Panc1 (cell line): ENCODE results near the gene SGCE. TPM values are rescaled to one million over a fixed set of nuclear protein-coding genes. Genes with fewer than 3 reads are reported as not detected.

Experiments used
- ATAC-seq: fragments of 200-7000 bp; cut with Tn5 transposase; 2 replicates; pipeline ENCODE4 v1.9.1; 2020; ENCODE audit warnings: mild to moderate bottlenecking, moderate library complexity
- BruUV-seq: library from RNA; stranded (reverse); fragments of 400-500 nt; replicated peaks from 2 replicates; lab custom pipeline; 2021; lab: Mats Ljungman, UMichigan
- CTCF ChIA-PET: fragments of 300-600 bp; sonication (Branson Sonifier 250); formaldehyde crosslinking; loops from one replicate; lab custom pipeline; 2022; ENCODE audit warnings: antibody characterized with exemption; lab: Charles Lee
- POLR2A ChIA-PET: fragments of 300-600 bp; sonication (Branson Sonifier 250); formaldehyde crosslinking; loops from one replicate; lab custom pipeline; 2022; ENCODE audit warnings: antibody characterized with exemption; lab: Charles Lee
- DNase-seq: peaks from one replicate; pipeline ENCODE4 v3.0.0-alpha.2; 2010; ENCODE audit warnings: low read depth, low spot score
- H3K27ac ChIP-seq: 2 replicates; pipeline ENCODE4 v1.5.1; 2011; ENCODE audit warnings: mild to moderate bottlenecking, low read length, inconsistent platforms
- H3K27me3 ChIP-seq: fragments of 200-500 bp; sonication (Bioruptor generic); 2 replicates; pipeline ENCODE4 v1.6.0; 2014; ENCODE audit warnings: low read length, inconsistent platforms; ENCODE audit not compliant: control insufficient read depth, insufficient read depth
- H3K36me3 ChIP-seq: fragments of 200-500 bp; sonication (Bioruptor generic); 2 replicates; pipeline ENCODE4 v1.5.1; 2014; ENCODE audit warnings: inconsistent platforms, mild to moderate bottlenecking, low read length, moderate library complexity; ENCODE audit not compliant: control insufficient read depth, insufficient read depth
- H3K4me1 ChIP-seq: 2 replicates; pipeline ENCODE4 v1.5.1; 2011; ENCODE audit warnings: inconsistent platforms, mild to moderate bottlenecking, low read length, moderate library complexity; ENCODE audit not compliant: control insufficient read depth, insufficient read depth
- H3K4me3 ChIP-seq, 2 experiments: 2 replicates each; pipeline ENCODE4 v1.5.1; 2011 to 2012; ENCODE audit warnings: low read depth in 2 of 2, low read length in 2 of 2, mild to moderate bottlenecking in 2 of 2, inconsistent platforms in 1 of 2, moderate library complexity in 1 of 2
- H3K9me3 ChIP-seq: fragments of 200-500 bp; sonication (Bioruptor generic); 2 replicates; pipeline ENCODE4 v1.5.1; 2014; ENCODE audit warnings: low read depth, mild to moderate bottlenecking, inconsistent platforms, low read length, moderate library complexity; ENCODE audit not compliant: control insufficient read depth, insufficient read depth
- POLR2AphosphoS5 ChIP-seq: IDR thresholded peaks from 2 replicates; pipeline ENCODE4 v1.6.1; 2012; ENCODE audit warnings: mild to moderate bottlenecking, low read depth, low read length, moderate library complexity
- SIN3A ChIP-seq: IDR thresholded peaks from 2 replicates; pipeline ENCODE4 v1.6.1; 2012; ENCODE audit warnings: low read depth, mild to moderate bottlenecking, low read length, moderate library complexity, borderline replicate concordance; ENCODE audit not compliant: insufficient read depth
- TCF7L2 ChIP-seq: IDR thresholded peaks from 2 replicates; pipeline ENCODE4 v1.6.1; 2011; ENCODE audit warnings: mild to moderate bottlenecking, low read depth, low read length, inconsistent platforms
- in situ Hi-C: cut with HindIII; loops from 2 replicates; pipeline ENCODE4 v1.10.0; 2016; ENCODE audit warnings: low sequenced_read_pairs, low pct_unique_long_range_greater_than_20kb
- intact Hi-C: fragments of 100-400 bp; cut with micrococcal nuclease; formaldehyde crosslinking; loops from one replicate; pipeline ENCODE4 v1.10.0; 2022; ENCODE audit not compliant: unreplicated experiment
- total RNA-seq: library from RNA; stranded (reverse); gene quantifications from one replicate; pipeline ENCODE4 v1.2.1, GENCODE V29; 2021; ENCODE audit not compliant: unreplicated experiment
- TF ChIP-seq, protein P1 (sequence below), 2 experiments: IDR thresholded peaks; 2 replicates each; pipeline ENCODE4 v1.6.1; 2011 to 2012; ENCODE audit warnings: low read depth in 2 of 2, control low read depth in 1 of 2, low read length in 1 of 2, mild to moderate bottlenecking in 1 of 2, moderate library complexity in 1 of 2; ENCODE audit not compliant: insufficient read depth in 1 of 2
- TF ChIP-seq, protein P2 (sequence below): fragments of 450-650 bp; IDR thresholded peaks from 2 replicates; pipeline ENCODE4 v1.5.1; 2017; ENCODE audit warnings: mild to moderate bottlenecking

The SGCE gene
- total RNA-seq, 1 experiment from 2014 or later = 32.0 TPM

DNA sequence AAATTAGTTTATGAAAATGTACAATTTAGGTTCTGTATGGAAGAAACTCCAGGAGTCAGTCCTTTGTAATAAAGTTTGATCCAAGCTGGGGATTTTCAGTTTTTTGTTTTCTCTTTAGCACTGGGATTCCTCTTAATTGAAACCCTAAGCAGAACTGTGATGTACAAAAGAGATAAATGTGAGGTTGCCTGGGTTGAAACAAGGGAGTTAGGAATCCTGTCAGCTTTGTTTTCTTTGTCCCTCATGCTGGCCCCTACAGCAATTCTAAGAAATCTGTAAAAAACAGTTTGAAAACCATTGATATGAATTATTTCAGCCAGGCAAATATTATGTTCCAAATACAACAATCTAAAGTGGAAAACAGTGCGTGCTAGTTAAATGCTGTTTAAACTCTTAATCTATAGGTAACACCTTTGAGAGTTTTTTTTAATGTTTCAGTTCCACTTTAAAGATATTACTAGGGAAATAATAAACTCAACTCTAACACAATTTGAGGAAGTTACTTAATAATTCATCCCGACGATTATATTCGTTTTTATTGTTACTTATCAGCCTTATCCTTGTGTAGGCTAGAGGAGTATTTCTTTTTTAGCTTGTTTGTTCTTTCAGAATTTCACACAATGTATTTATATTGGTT is 65.3 kb downstream of the SGCE start:
- ChIA-PET CTCF (no interaction called here), POLR2A (interaction anchor here (0.6 kb wide), 1 partner anchor 74 kb away, joined by 4 read pairs; no protein-coding TSS in a partner anchor)
- in situ Hi-C loops = no loop called here
- no peaks in the 10 kb centered on the region for H3K9me3 ChIP-seq
- no peaks in the 10 kb centered on the region for H3K36me3 ChIP-seq
- ATAC-seq (no peak), DNase-seq (no peak)
- H3K27me3 ChIP-seq = no peaks in the 10 kb centered on the region
- no peak overlapping the region for H3K27ac ChIP-seq
- H3K4me3 ChIP-seq = no peak overlapping the region
- no peak for TF ChIP-seq SIN3A
- no peak for TF ChIP-seq TCF7L2
- TF ChIP-seq POLR2AphosphoS5 = no peak
- TF ChIP-seq, protein P1, sequence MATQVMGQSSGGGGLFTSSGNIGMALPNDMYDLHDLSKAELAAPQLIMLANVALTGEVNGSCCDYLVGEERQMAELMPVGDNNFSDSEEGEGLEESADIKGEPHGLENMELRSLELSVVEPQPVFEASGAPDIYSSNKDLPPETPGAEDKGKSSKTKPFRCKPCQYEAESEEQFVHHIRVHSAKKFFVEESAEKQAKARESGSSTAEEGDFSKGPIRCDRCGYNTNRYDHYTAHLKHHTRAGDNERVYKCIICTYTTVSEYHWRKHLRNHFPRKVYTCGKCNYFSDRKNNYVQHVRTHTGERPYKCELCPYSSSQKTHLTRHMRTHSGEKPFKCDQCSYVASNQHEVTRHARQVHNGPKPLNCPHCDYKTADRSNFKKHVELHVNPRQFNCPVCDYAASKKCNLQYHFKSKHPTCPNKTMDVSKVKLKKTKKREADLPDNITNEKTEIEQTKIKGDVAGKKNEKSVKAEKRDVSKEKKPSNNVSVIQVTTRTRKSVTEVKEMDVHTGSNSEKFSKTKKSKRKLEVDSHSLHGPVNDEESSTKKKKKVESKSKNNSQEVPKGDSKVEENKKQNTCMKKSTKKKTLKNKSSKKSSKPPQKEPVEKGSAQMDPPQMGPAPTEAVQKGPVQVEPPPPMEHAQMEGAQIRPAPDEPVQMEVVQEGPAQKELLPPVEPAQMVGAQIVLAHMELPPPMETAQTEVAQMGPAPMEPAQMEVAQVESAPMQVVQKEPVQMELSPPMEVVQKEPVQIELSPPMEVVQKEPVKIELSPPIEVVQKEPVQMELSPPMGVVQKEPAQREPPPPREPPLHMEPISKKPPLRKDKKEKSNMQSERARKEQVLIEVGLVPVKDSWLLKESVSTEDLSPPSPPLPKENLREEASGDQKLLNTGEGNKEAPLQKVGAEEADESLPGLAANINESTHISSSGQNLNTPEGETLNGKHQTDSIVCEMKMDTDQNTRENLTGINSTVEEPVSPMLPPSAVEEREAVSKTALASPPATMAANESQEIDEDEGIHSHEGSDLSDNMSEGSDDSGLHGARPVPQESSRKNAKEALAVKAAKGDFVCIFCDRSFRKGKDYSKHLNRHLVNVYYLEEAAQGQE (IDR thresholded peaks at IDR 0.05; ENCODE audit: insufficient read depth in 1 of 2, low read depth in 2 of 2, low read length in 1 of 2) = no peak
- TF ChIP-seq, protein P2, sequence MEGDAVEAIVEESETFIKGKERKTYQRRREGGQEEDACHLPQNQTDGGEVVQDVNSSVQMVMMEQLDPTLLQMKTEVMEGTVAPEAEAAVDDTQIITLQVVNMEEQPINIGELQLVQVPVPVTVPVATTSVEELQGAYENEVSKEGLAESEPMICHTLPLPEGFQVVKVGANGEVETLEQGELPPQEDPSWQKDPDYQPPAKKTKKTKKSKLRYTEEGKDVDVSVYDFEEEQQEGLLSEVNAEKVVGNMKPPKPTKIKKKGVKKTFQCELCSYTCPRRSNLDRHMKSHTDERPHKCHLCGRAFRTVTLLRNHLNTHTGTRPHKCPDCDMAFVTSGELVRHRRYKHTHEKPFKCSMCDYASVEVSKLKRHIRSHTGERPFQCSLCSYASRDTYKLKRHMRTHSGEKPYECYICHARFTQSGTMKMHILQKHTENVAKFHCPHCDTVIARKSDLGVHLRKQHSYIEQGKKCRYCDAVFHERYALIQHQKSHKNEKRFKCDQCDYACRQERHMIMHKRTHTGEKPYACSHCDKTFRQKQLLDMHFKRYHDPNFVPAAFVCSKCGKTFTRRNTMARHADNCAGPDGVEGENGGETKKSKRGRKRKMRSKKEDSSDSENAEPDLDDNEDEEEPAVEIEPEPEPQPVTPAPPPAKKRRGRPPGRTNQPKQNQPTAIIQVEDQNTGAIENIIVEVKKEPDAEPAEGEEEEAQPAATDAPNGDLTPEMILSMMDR = no peak
- no TSS peak for BruUV-seq
- intact Hi-C loops = no loop called here
- H3K4me1 ChIP-seq = no peaks in the 10 kb centered on the region

DNA sequence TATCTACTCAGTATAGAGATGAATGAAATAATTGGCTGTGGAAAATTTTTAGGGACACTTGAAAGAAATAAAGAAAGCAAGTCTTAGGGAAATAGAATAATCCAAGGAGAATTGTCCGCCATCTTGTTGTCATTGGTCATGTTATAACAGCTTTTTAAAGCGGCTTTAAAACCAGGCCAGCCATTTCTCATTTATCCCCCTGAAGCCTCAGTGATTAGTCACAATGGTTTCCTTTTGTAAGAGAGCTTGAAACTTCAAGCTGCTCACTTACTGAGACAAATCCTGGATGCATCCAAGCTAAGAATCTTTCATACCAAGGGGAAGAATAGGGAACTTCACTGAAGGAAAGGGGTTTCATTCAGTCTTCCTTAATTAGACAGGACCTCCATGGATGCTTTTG is 67.9 kb downstream of the SGCE start:
- no peak overlapping the region for H3K27ac ChIP-seq
- no peaks in the 10 kb centered on the region for H3K27me3 ChIP-seq
- ATAC-seq (no peak), DNase-seq (no peak)
- in situ Hi-C loops = no loop called here
- TF ChIP-seq TCF7L2 = no peak
- no peak for TF ChIP-seq POLR2AphosphoS5
- TF ChIP-seq, protein P1 (IDR thresholded peaks at IDR 0.05; ENCODE audit: insufficient read depth in 1 of 2, low read depth in 2 of 2, low read length in 1 of 2) = no peak
- TF ChIP-seq, protein P2 = no peak
- TF ChIP-seq SIN3A = no peak
- H3K36me3 ChIP-seq = no peaks in the 10 kb centered on the region
- no peaks in the 10 kb centered on the region for H3K4me1 ChIP-seq
- intact Hi-C loops = no loop called here
- no peak overlapping the region for H3K4me3 ChIP-seq
- H3K9me3 ChIP-seq = no peaks in the 10 kb centered on the region
- BruUV-seq = no TSS peak
- ChIA-PET POLR2A (no interaction called here), CTCF (no interaction called here)
